Vagina (tissue), 2 donors: ENCODE measurements around the gene TUBGCP2. TPM values are rescaled to one million over a fixed set of nuclear protein-coding genes. Genes with fewer than 3 reads are reported as not detected.

ENCODE experiments used
- DNase-seq, 2 donors: peaks; one replicate each; pipeline ENCODE4 v3.0.0-alpha.2; 2017; ENCODE audit errors: extremely low spot score in 2 of 2
- H3K27ac ChIP-seq: fragments of 200-600 bp; sonication (generic); one replicate; pipeline ENCODE4 v1.5.1; 2019
- H3K27me3 ChIP-seq: fragments of 200-600 bp; sonication (generic); one replicate; pipeline ENCODE4 v1.5.1; 2019
- H3K36me3 ChIP-seq, 2 donors: fragments of 200-600 bp; sonication (generic); one replicate each; pipeline ENCODE4 v1.5.1; 2017 to 2019
- H3K4me1 ChIP-seq: fragments of 200-600 bp; sonication (generic); one replicate; pipeline ENCODE4 v1.5.1; 2019
- H3K4me3 ChIP-seq, 2 donors: fragments of 200-600 bp; sonication (generic); 1 replicate in 1 of 2; 2 replicates in 1 of 2; pipeline ENCODE4 v1.5.1; 2016 to 2019
- H3K9me3 ChIP-seq: fragments of 200-600 bp; sonication (generic); one replicate; pipeline ENCODE4 v1.5.1; 2019
- POLR2A ChIP-seq, 2 donors: fragments of 450-650 bp; IDR thresholded peaks; one replicate each; pipeline ENCODE4 v1.6.1; 2017; ENCODE audit warnings: antibody characterized with exemption in 2 of 2, mild to moderate bottlenecking in 2 of 2, moderate library complexity in 2 of 2
- POLR2AphosphoS5 ChIP-seq, 2 donors: sonication (generic); formaldehyde crosslinking; IDR thresholded peaks; one replicate each; pipeline ENCODE4 v1.9.0; 2017; ENCODE audit warnings: antibody characterized with exemption in 2 of 2, mild to moderate bottlenecking in 2 of 2, low read depth in 1 of 2; ENCODE audit not compliant: insufficient read depth in 1 of 2
- intact Hi-C: fragments of 100-400 bp; cut with DNase I; formaldehyde crosslinking; loops from one replicate; pipeline ENCODE4 v1.15.1; 2023
- total RNA-seq: library from RNA; depleted of rRNA; stranded (reverse); fragments of >200 nt; gene quantifications from one replicate; pipeline ENCODE4 v1.2.3, GENCODE V29; 2016
- TF ChIP-seq, protein P1 (sequence below), 3 experiments: fragments of 450-650 bp in 2 of 3; fragments of 200-600 bp in 1 of 3; sonication (generic) in 1 of 3; IDR thresholded peaks; one replicate each; pipeline ENCODE4 v1.5.1; 2017 to 2019; ENCODE audit warnings: antibody characterized with exemption in 3 of 3, mild to moderate bottlenecking in 2 of 3, moderate library complexity in 2 of 3

TUBGCP2 gene
- total RNA-seq, 1 donor from 2014 or later, result 41.7 TPM

- peaks cover 5% of the 10 kb centered on the region for H3K4me1 ChIP-seq
- intact Hi-C loops, result no loop called here
- H3K4me3 ChIP-seq, result no peak overlapping the region
- TF ChIP-seq POLR2A (IDR thresholded peaks at IDR 0.05) (no peak), POLR2AphosphoS5 (IDR thresholded peaks at IDR 0.05; ENCODE audit: insufficient read depth in 1 of 2, low read depth in 1 of 2) (no peak)
- TF ChIP-seq, protein P1, sequence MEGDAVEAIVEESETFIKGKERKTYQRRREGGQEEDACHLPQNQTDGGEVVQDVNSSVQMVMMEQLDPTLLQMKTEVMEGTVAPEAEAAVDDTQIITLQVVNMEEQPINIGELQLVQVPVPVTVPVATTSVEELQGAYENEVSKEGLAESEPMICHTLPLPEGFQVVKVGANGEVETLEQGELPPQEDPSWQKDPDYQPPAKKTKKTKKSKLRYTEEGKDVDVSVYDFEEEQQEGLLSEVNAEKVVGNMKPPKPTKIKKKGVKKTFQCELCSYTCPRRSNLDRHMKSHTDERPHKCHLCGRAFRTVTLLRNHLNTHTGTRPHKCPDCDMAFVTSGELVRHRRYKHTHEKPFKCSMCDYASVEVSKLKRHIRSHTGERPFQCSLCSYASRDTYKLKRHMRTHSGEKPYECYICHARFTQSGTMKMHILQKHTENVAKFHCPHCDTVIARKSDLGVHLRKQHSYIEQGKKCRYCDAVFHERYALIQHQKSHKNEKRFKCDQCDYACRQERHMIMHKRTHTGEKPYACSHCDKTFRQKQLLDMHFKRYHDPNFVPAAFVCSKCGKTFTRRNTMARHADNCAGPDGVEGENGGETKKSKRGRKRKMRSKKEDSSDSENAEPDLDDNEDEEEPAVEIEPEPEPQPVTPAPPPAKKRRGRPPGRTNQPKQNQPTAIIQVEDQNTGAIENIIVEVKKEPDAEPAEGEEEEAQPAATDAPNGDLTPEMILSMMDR (IDR thresholded peaks at IDR 0.05), result no peak
- no peaks in the 10 kb centered on the region for H3K27me3 ChIP-seq
- no peaks in the 10 kb centered on the region for H3K36me3 ChIP-seq
- DNase-seq, result no peak
- H3K27ac ChIP-seq, result no peak overlapping the region
- no peaks in the 10 kb centered on the region for H3K9me3 ChIP-seq
These were observed 37.0 kb downstream of the TUBGCP2 start for GRCh38 chr10:133271521-133272300.

DNA sequence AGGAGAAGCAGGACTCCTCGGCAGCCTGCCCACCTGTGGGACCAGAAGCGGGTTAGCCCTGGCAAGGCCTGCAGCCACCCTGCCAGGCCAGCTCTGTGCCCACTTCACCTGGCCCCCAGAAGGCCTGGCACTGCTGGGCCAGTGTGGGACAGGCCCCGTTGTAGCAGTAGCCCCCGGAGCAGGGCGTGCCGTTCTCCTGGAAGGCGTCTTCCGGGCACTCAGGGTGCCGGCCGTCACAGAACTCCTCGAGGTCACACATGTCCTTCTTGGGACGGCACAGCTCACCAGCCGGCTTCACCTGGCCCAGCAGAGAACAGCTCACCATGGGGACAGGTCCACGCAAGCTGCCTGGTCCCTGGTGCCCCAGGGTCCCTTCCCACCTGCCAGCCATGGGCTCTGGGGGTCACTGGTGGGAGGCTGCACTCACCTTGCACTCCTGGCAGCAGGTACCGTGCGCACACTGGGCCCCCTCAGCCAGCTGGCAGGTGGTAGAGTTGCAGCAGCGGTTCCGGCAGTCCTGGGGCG, 37.8 kb downstream of the TUBGCP2 start:
- no peaks in the 10 kb centered on the region for H3K27me3 ChIP-seq
- intact Hi-C loops, result no loop called here
- no peak for DNase-seq
- H3K36me3 ChIP-seq, result no peaks in the 10 kb centered on the region
- no peaks in the 10 kb centered on the region for H3K4me1 ChIP-seq
- H3K27ac ChIP-seq, result no peak overlapping the region
- no peak overlapping the region for H3K4me3 ChIP-seq
- no peaks in the 10 kb centered on the region for H3K9me3 ChIP-seq
- TF ChIP-seq, protein P1 (IDR thresholded peaks at IDR 0.05), result no peak
- TF ChIP-seq POLR2A (IDR thresholded peaks at IDR 0.05) (no peak), POLR2AphosphoS5 (IDR thresholded peaks at IDR 0.05; ENCODE audit: insufficient read depth in 1 of 2, low read depth in 1 of 2) (no peak)

DNA sequence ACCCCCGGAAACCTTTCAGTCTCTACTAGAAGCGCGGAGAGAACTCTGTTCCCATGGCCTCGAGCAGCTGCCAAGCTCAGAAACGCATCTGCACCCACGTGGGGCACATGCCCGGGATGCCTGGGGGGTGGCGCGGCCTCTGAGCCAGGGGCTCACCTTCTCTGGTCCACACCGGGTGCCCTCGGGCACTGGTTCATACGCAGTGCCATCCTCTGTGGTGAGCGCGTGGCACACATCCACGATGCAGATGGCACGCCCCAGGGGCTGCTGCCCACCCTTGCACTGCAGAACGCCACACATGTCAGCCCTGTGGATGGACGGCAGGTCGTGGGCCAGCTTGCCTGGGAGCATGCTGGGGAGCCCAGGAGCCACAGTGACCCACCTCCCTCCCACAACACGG, 38.5 kb downstream of the TUBGCP2 start:
- Histone ChIP-seq H3K4me1 (no peaks in the 10 kb centered on the region), H3K4me3 (no peak overlapping the region), H3K36me3 (no peaks in the 10 kb centered on the region), H3K27ac (no peak overlapping the region), H3K9me3 (no peaks in the 10 kb centered on the region), H3K27me3 (no peaks in the 10 kb centered on the region)
- intact Hi-C loops, result no loop called here
- TF ChIP-seq, protein P1 (IDR thresholded peaks at IDR 0.05), result no peak
- TF ChIP-seq POLR2AphosphoS5 (IDR thresholded peaks at IDR 0.05; ENCODE audit: insufficient read depth in 1 of 2, low read depth in 1 of 2), result no peak
- TF ChIP-seq POLR2A (IDR thresholded peaks at IDR 0.05), result no peak
- no peak for DNase-seq

GRCh38 chr10:133269367-133269766, 39.3 kb downstream of the TUBGCP2 start:
- H3K9me3 ChIP-seq, result no peaks in the 10 kb centered on the region
- no peak for DNase-seq
- H3K27ac ChIP-seq, result no peak overlapping the region
- intact Hi-C loops, result no loop called here
- H3K27me3 ChIP-seq, result no peaks in the 10 kb centered on the region
- no peaks in the 10 kb centered on the region for H3K4me1 ChIP-seq
- H3K4me3 ChIP-seq, result no peak overlapping the region
- no peaks in the 10 kb centered on the region for H3K36me3 ChIP-seq
- no peak for TF ChIP-seq POLR2AphosphoS5 (IDR thresholded peaks at IDR 0.05; ENCODE audit: insufficient read depth in 1 of 2, low read depth in 1 of 2)
- TF ChIP-seq, protein P1 (IDR thresholded peaks at IDR 0.05), result no peak
- TF ChIP-seq POLR2A (IDR thresholded peaks at IDR 0.05), result no peak

- Histone ChIP-seq H3K9me3 (no peaks in the 10 kb centered on the region), H3K4me3 (no peak overlapping the region), H3K4me1 (no peaks in the 10 kb centered on the region), H3K36me3 (no peaks in the 10 kb centered on the region), H3K27me3 (no peaks in the 10 kb centered on the region), H3K27ac (no peak overlapping the region)
- TF ChIP-seq POLR2AphosphoS5 (IDR thresholded peaks at IDR 0.05; ENCODE audit: insufficient read depth in 1 of 2, low read depth in 1 of 2) (no peak), POLR2A (IDR thresholded peaks at IDR 0.05) (no peak)
- TF ChIP-seq, protein P1 (IDR thresholded peaks at IDR 0.05), result no peak
- intact Hi-C loops, result no loop called here
- no peak for DNase-seq
These were observed 40.1 kb downstream of the TUBGCP2 start for GRCh38 chr10:133268532-133268931.
